Endometrial microvascular endothelial cells (primary cell): ENCODE data around the gene CFAP46. TPM values are rescaled to one million over a fixed set of nuclear protein-coding genes. Genes with fewer than 3 reads are reported as not detected.
"Not testable (repeated sequence)": the region's sequence is repeated elsewhere in the genome, so short reads cannot be mapped to it uniquely, and the experiment has no call there.

Experiments used
- in situ Hi-C: cut with HindIII; loops from 2 replicates; pipeline ENCODE4 v1.10.0; 2017; ENCODE audit warnings: low sequenced_read_pairs, low pct_unique_long_range_greater_than_20kb; ENCODE audit errors: inconsistent ontology term
- total RNA-seq: library from RNA; depleted of rRNA; stranded (reverse); fragments of >200 nt; gene quantifications from one replicate; pipeline ENCODE4 v1.2.3, GENCODE V29; 2015; ENCODE audit errors: inconsistent ontology term

The CFAP46 gene
- total RNA-seq, 1 donor from 2014 or later = 0.09 TPM

DNA sequence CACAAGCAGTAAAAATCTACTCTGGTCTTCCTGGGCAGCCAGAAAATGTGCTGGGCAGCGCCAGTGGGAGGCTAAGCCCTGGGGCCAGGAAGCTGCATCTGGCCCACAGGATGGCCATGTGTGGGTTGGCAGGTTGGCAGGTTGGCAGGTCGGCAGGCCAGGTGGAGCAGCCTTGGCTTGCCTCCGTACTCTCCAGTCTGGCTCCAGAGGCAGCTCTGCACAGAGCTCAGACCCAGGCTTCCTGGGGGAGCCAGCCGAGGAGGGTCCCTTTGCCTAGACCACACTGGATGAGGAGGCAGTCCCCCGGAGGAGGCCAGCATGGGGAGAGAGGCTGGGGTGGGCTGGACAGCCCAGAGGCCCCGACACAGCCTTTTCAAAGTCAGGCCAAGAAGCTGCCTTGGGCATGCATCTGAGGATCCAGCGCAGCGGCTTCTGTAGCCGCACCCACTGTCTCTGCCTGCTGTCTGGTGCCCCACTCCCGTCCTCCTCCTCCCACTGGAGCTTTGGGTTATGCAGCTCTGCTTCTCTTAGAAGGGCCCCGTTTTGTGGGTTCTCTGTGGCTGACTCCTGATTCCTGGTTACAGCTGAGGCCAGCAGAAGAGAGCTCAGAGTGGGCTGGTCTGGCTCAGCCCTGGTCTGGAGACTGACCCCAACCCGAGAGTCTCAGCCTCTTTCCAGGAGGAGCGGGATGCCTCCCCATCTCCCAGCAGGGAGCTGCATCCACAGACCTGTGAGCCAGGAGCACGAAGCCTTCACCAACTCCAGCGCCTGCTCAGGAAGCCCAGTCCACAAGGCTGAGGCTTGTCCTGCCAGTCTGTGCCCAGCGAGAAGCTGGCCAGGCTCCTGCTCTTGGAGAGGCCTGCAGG lies 44.6 kb downstream of the CFAP46 start:
- in situ Hi-C loops = no loop called here

DNA sequence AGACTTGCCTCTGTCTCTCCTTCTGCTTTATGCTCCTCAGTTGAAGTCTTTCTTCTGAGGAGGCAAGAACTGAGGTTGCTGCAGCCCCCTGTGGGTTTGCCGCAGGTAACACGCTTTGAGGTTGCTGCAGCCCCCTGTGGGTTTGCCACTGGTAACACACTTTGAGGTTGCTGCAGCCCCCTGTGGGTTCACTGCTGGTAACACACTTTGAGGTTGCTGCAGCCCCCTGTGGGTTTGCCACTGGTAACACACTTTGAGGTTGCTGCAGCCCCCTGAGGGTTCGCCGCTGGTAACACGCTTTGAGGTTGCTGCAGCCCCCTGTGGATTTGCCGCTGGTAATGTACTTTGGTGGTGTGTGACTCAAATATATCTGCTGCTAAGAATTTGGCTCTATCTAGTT lies 48.6 kb downstream of the CFAP46 start:
- in situ Hi-C loops = not testable (repeated sequence)

DNA sequence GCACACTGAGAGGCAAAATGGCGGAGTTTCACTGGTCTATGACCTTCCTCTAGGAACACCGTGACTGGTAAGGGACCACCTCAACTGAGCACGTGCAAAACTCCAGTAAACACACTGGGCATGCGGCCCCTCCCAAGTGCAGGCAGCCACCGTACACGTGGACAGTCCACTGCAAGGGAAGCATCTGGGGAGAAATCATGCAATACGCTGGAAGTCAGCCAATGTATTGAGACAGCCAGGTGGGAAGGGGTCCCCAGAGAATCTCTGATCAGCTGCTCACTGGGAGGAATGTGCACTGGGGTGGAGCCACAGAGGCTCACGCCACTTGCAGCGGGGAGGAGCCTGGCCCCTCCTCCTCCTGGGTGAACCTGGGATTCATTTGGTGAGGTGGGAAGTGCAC lies 49.3 kb downstream of the CFAP46 start:
- in situ Hi-C loops = no loop called here

DNA sequence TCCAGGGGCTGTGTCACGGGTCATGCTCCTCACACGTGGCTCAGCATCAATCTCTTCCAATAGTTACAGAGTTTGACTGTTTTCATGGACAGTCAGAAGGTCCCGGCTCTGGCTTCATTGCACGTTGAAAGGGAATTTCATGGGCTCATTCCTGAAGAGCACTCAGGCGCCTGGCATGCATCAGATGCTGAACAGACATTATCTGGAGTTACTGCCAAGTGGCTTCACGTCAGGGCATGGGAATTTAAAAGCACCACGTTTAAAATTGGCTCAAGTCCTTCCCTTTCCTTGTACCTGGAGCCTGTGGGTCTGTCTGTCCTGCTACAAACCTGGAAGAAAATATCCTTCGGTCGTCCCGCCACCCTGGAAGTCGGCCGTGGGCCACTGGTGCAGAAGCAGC lies 50.4 kb downstream of the CFAP46 start:
- in situ Hi-C loops = no loop called here

DNA sequence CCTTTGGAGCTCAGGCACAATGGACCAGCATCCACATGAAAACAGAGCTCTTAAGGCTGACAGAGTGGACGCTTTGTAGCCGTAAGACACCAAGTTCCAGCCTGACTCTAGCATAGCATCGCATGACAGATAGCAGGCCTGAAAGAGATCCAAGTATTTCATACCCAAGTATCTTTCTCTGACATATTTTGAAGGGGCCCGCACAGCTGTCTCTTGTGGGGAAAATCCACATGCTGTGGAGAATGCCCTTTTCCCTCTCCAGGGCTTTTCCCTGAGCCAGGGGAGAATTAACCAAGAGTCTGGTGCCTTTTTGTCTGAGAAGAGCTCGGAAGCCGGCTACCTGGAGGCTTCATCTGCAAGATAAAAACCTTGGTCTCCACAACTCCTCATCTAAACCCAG lies 51.0 kb downstream of the CFAP46 start:
- in situ Hi-C loops = no loop called here

DNA sequence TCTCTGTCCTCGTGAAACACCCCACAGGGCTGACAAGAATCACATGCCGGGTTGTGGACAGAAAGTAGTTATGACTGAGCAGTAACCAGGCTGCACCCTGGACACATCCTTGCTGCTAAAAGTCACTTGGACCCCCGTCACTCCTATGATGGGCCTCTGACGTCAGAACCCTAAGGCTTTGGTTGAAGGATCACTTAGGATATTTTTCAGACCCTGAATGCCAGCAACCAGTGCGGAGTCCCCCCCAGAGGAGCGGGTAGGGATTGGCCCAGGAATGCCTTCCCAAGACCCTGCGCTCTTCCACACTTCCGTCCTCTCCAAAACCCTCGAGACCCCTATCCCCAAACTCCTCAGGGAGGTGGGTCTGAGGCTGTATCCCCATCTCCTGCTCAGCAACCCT lies 52.1 kb downstream of the CFAP46 start:
- in situ Hi-C loops = no loop called here

DNA sequence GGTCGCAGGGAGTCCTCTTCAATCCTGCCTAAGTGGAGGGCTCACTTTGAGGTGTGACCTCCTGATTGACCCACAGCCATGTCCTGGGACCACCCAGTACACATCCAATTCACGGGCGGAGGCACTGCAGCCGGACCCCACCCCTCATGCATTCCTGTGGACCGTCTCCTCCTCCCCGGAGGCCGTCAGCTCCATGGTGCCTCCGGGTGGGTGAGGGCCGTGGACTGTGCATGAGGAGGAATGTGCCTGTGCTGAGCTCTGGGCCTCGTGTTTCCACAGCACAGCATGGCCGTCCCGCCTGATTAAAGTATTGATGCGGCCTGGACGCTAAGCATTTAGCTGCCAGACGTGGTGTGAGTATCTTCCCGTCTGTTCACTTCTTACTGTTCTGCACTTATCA lies 52.8 kb downstream of the CFAP46 start:
- in situ Hi-C loops = no loop called here

DNA sequence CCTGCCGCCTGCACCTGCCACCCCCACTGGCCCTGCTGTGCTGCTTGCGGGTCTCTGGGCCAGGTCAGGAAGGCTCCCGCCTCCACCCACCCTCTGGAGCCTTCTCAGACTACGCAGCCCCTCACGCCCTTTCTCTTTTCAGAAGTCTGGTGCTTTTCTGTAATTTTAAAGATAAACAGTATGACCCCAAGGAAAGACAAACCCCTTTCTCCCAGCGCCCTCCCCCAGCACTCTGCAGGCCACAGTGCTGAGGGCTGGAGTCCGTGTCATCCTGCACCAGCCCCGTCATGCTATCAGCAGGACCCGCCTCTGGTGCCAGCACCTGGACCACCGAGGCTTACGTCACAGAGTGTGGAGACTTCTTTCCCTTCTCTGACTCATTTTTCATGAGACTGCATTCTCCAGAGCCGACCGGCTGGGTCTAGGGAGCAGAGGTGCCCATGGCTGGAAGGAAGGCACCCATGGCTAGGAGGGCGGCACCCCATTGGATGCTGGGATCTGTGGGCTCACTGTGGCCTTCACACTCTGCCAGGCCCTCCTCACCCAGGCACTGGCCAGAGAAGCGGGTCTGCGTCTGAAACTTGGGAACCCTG lies 53.4 kb downstream of the CFAP46 start:
- in situ Hi-C loops = no loop called here

DNA sequence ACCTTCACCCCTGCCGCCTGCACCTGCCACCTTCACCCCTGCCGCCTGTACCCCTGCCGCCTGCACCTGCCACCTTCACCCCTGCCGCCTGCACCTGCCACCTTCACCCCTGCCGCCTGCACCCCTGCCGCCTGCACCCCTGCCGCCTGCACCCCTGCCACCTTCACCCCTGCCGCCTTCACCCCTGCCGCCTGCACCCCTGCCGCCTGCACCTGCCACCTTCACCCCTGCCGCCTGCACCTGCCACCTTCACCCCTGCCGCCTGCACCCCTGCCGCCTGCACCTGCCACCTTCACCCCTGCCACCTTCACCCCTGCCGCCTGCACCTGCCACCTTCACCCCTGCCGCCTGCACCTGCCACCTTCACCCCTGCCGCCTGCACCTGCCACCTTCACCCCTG lies 53.9 kb downstream of the CFAP46 start:
- in situ Hi-C loops = not testable (repeated sequence)

DNA sequence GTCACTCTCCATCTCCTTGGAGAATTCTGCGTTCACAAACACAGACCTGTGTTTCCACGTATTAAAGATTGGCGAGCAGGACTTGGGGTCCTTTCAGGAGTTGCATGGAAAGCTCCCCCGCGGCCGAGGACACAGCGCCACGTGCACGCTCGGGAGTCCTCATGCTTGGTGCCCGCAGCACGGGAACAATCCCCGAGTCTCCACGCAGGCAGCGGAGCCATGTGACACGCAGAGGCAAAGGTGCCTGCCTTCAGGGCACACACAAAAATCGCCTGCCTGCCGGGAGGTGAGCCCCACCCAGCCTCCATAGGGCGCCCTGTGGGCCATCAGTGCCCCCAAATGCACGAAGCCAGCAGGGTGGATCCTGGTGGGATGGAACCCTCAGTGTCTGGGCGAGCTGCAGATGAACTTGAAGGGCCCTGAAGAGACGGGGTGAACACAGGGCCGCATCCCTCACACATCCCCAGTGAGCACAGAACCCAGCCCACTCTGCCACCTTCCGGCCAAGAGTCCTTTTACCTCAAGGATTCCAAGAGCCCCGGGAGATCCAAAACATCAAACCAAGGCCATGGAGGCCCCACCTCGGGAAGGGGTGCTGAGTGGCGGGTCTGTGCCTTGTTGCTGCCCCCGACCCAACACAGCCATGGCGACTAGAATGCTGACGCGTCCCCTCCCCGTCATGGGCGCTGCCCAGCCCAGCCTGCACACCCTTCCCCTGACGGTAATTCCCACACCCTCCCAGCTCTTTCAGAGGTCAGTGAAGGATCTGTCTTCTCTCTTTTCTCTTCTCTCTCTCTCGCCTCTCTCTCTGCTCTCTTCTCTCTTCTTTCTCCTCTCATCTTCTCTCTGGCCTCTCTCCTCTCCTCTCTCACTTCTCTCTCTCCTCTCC lies 55.9 kb downstream of the CFAP46 start:
- in situ Hi-C loops = no loop called here

DNA sequence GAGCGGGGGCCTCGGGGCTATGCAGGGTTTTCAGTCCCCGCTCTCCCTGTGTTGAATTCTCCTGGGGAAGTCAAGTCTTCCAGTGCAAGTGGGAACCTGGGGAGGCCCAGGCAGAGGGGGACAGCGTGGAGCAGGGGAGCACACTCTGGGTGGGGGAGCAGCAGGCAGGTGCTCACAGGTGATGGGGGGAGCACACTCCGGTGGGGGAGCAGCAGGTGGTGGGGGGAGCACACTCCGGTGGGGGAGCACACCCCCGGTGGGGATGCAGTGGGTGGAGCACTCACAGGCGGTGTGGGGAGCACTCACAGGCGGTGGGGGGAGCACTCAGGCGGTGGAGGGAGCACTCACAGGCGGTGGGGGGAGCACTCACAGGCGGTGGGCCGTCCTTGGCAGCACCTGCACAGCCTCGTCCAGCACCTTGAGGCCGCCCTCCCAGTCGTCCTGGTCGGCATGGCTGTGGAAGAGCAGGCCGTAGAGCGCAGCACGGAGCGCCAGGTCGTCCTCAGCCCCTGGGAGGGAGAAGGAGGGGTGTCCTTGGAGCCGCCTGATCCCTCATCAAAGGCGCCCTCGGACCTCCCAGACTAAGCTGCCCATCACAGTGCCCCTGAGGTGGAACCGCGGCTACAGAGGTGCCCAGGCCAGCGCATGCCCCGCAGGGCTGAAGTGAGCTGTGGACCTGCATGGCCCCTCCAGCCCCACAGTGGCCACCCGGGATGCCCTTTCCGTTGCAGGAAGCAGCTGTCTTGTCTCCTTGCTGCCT lies 56.7 kb downstream of the CFAP46 start:
- in situ Hi-C loops = no loop called here

DNA sequence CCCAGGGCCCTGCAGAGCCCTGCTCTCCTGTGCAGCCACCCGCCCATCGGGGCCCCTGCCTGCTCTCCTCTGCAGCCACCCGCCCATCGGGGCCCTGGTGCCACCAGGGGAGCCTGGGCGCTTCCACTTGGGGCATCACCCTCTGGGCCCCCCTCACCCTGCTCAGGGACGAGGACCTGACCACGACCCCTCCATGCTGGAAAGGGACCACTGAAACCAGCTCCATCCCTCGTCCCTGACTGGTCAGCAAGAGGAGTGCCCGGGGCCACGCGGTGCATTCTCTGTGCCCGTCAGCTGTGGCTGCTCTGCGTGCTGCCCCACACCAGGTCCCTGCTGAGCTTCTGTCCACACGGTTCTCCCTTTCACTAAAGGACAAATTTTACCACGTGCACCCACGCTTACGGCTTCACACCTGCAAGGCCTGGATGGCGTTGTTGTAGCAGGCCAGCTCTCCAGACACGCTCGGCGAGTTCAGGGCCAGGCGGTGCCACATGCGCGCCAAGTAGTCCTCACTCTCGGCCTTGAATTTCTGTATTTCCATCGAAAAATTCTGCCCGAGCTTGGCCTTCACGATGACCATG lies 57.6 kb downstream of the CFAP46 start:
- in situ Hi-C loops = no loop called here

DNA sequence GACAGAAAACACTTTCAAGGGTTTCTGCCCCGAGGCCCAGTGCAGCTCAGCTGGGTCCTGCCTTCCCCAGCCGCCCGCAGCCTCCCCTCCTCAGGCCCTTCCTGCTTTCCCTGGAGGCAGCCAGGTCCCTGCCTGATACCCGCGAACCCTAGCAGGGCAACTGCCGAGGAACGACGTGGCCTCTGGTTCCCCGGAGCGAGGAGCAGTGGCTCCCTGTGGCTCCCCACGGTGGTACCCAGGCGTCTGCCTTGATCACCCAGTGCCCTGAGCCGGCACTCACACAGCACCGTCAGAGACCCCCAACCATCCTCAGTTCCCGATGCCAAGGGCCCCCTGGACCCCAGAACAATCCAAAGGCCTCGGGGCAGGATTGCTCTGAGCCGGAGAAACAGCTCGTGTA lies 58.3 kb downstream of the CFAP46 start:
- in situ Hi-C loops = no loop called here

DNA sequence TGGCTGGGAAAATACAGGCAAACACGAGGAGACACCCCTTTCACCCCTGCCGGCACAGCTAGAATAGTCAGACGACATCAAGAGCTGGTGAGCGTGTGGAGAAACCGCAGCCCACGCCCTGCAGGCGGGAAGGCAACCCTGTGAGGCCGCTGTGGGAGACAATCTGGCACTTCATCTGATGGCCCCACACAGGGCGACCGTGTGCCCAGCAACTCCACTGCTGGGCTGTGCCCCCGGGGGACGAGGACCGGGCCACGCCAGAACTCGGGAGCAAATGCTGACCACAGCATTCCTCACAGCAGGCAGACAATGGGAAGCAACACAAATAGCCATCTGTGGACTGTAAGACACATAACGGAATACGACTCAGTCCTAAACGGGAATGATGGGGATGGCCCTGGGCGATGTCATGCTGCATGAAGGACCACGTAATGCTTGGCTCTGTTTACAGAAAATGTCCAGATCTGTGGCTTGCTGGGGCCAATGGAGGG lies 58.9 kb downstream of the CFAP46 start:
- in situ Hi-C loops = no loop called here

DNA sequence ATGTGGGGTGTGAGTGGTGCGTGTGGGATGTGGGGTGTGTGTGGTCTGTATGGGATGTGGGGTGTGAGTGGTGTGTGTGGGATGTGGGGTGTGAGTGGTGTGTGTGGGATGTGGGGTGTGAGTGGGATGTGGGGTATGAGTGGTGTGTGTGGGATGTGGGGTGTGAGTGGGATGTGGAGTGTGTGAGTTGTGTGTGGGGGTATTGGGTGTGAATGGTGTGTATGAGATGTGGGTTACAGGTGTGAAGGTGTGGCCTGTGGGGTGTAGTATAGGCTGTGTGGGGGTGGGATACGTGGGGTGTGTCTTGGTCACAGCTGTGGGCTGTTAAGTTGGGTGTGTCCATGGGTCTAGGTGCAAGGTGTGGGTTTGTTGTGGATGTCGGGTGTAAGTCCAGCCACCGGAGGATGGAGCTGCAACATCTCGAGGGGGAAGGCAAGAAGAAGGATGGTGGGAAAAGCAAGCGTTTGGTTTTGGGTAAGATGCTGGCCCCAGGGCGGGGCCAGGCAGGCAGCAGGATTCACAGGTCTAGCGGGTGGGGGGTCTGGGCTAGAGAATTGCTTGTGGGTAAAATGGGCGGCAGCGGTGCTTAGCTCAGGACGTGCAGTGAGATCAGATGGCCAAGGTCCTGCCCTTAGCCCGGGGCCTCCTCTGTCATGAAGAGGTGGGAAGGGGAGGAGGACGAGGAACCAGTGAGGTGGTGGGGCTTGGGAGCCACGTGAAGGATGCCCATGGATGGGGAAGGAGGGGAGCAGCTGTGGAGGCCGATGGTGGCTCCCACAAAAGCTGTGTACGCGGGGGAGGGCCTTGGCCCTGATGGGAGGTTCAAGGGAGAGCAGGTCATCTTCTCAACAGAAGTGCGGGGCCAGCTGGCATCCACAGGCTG lies 60.1 kb downstream of the CFAP46 start:
- in situ Hi-C loops = no loop called here

DNA sequence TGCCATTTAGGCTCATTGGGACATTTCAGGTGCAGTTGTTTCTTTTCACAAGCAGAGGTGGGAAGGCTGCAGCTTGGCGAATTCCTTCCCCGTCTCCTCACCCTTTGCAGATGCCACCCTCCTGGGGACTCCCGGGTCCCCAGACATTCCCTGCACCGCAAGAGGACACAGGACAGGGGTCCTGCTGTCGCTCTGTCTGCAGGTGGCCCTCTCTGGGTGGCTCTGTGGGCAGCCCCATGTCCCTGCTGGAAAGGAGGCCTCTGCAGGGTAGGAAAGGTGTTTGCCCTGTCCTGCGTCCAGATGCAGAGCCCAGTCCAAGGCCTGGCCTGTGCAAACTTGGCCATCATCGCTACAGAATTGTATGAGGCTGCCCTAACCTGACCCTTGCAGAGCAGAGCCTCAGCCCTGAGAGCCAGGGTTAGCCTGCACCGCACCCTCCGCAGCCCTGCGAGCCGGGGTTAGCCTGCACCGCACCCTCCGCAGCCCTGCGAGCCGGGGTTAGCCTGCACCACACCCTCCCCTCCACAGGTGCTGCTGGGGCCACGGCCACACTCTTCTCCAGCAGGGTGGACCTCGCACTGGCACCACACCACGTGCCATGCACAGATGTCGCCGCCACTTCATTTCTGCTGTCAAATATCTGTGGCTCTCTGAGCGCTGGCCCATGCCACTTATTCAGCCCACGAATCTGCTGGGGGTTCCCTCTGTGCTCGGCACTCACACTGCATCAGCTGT lies 61.0 kb downstream of the CFAP46 start:
- in situ Hi-C loops = no loop called here
